GM12874 (cell line): ENCODE results near the gene CD1E.

Experiments used
- TF ChIP-seq, protein P1 (sequence below): IDR thresholded peaks from 2 replicates; pipeline ENCODE4 v1.5.1; 2011; ENCODE audit warnings: low read depth, mild to moderate bottlenecking, control low read depth, low read length, moderate library complexity; ENCODE audit not compliant: insufficient read depth

CD1E gene

DNA sequence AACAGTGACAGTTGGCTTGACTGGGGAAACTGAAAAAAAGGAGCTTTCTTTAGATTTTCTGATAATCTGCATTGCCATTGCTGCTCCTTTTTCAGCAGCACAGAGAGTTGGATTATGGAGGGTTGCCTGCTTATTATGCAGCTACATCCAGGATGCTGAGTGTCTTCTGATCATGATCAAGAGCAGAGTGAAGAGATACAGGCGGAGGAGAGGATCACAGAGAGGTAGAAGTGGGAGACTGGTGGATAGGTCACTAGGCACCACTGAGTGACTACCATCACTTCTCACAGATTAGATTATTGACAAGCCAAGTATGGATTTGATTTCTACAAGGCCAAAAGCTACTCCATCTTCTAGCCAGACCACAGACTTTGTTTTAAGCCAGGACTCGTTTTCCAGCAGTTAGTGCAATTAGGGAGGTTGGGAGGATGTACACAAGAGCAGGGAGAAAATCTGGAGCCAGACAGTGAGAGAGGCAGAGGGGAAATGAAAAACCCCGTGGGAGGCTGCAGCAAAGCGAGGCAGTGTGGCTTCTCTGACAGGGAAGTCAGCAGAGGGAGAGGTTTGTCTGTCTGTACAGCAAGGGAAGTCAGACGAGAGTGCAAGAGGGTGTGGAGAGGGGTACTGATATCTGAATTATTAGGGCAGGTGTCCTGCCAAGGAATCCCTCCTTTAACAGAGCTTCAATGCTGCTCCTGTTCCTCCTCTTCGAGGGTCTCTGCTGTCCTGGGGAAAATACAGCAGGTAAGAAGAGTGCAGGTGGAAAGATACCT lies at the start of gene CD1E:
TSS of gene CD1E (plus strand) at position 592 of the 773 bp plus-strand sequence. CDS start at position 687, 95 bp downstream.
- TF ChIP-seq, protein P1, sequence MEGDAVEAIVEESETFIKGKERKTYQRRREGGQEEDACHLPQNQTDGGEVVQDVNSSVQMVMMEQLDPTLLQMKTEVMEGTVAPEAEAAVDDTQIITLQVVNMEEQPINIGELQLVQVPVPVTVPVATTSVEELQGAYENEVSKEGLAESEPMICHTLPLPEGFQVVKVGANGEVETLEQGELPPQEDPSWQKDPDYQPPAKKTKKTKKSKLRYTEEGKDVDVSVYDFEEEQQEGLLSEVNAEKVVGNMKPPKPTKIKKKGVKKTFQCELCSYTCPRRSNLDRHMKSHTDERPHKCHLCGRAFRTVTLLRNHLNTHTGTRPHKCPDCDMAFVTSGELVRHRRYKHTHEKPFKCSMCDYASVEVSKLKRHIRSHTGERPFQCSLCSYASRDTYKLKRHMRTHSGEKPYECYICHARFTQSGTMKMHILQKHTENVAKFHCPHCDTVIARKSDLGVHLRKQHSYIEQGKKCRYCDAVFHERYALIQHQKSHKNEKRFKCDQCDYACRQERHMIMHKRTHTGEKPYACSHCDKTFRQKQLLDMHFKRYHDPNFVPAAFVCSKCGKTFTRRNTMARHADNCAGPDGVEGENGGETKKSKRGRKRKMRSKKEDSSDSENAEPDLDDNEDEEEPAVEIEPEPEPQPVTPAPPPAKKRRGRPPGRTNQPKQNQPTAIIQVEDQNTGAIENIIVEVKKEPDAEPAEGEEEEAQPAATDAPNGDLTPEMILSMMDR = no peak

DNA sequence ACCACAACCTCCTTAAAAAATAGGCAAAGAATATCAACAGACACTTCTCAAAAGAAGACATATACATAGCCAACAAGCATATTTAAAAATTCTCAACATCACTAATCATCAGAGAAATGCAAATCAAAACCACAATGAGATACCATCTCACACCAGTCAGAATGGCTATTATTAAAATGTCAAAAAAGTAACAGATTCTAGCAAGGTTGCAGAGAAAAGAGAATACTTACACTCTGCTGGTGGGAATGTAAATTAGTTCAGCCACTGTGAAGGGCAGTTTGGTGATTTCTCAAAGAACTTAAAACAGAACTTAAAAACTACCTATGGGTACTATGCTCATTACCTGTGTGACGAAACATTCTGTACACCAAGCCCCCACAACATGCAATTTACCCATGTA lies 43.1 kb upstream of the CD1E start:
- TF ChIP-seq, protein P1 = no peak

DNA sequence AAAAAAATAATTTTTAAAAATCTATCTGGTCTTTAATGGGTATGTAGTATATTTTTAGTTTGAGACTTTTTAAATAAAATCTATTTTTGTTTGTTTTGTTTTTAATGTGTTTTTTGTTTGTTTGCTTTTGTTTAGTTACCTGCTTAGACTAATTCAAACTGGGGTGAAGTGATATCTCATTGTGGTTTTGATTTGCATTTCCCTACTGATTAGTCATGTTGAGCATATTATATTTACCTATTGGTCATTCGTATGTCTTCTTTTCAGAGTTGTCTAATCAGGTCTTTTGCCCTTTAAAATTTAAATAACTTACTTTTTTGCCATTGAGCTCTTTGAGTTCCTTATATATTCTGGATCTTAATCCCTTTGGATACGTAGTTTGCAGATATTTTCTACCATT lies 42.6 kb upstream of the CD1E start:
- TF ChIP-seq, protein P1 = no peak

DNA sequence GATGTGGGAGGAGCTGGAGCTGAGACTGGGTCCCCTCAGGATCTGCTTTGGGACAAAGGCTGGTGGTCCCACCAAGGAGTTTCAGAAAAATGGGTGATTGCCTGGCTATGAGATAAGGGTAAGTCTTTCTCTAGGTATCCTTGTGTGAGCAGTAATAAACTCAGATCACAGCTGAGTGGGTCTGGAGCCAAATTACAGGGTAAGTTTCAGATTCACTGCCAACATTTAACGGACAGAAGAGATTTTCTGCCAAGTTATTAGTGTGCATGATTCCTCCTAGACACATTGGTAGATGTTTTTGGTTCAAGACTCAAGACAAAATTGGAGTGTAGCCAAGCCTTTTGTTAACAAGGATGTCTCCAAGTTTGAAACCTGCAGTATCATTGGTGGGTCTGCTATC lies 29.8 kb upstream of the CD1E start:
- TF ChIP-seq, protein P1 = no peak

DNA sequence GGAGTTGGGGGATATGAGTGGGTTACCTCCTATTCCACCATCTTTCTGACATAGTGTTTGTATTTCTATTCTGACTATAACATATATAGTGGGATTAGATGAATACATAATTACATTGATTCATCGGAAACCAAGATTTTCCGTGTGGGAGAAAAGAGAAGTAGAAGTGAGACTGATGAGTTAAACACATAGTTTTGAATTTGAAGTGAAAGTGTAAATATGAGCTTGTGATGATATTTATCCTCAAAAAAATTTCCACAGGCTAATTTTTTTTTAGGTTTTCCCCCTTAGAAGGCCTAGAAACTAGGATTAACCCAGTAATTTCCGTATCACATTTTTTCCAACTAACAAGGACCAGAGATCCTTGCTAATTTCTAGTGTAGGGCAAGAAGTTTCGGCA lies 29.3 kb upstream of the CD1E start:
- TF ChIP-seq, protein P1 = no peak

DNA sequence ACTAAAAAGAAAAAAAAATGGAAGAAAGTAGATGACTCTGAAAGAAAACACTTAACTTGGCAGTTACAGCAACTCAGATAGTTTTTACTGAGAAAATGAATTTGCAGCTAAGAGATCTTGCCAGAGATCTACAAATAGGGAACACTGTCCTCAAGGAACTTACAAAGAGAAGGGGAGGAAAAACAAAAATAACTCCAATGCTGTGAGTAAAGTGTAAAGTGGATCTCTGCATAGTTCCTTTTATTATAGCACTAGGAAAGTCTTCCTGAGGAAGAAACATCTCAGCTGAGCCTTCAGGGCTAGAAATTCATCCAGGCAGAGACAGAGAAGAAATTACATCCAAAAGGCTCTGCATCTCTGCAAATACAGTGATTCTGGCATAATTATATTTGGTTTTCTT lies 26.2 kb upstream of the CD1E start:
- TF ChIP-seq, protein P1 = no peak

DNA sequence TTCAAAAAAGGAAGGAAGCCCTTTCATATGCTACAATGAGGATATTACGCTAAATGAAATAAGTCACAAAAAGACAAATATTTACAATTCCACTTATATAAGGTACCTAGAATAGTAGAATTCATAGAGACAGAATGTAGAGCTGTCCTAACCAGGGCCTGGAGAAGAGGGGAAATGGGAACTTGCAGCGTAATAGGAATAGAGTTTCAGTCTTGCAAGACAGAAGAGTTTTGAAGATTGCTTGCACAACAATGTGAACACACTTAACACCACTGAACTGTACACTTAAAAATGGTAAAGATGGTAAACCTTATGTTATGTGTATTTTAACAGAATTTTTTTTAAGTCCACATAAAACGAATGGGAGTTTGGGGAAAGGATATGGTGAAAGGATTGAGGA lies 25.3 kb upstream of the CD1E start:
- TF ChIP-seq, protein P1 = no peak
